ENCODE data around the gene POLR2J.
"Not testable (repeated sequence)": the region's sequence is repeated elsewhere in the genome, so short reads cannot be mapped to it uniquely, and the experiment has no call there.

DNA sequence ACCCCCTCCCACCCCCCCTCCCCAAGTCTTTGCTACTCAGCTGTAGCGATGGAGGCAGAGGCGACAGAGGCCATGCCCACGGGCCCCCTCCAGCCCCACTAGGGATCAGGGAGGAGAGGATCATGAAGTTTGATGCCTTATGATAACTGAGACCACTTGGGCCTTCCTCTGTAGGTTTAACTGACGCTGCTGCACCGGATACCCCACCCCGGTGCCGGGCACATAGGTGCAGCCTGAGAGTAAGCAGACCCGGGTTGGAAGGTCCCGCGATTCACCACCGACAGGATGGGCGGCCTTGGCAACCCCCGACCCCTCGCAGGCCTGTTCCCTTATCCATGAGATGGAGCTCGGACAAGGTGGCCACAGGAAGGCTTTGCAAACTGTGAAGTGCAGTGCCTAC lies 15.3 kb upstream of the POLR2J start:
- TF ChIP-seq POLR2A, POLR2AphosphoS5 (IDR thresholded peaks at IDR 0.05): not testable (repeated sequence)
